CD14-positive monocyte (primary cell): ENCODE data around the gene UROD. TPM values are rescaled to one million over a fixed set of nuclear protein-coding genes. Genes with fewer than 3 reads are reported as not detected.

ENCODE experiments used
- DNase-seq, 3 donors: peaks; one replicate each; pipeline ENCODE4 v3.0.0-alpha.2; 2011 to 2022
- H2AFZ ChIP-seq: 2 replicates; pipeline ENCODE4 v1.6.0; 2012; ENCODE audit warnings: mild to moderate bottlenecking, low read depth, low read length, inconsistent platforms; ENCODE audit not compliant: insufficient read depth, poor library complexity, severe bottlenecking
- H3K27ac ChIP-seq, 2 donors: 1 replicate in 1 of 2; 2 replicates in 1 of 2; pipeline ENCODE4 v1.5.1; 2012 to 2013; ENCODE audit warnings: low read length in 2 of 2, control low read depth in 1 of 2, inconsistent platforms in 1 of 2, low read depth in 1 of 2, mild to moderate bottlenecking in 1 of 2
- H3K27me3 ChIP-seq, 2 donors: one replicate each; pipeline versions ENCODE4 v1.6.0 to v1.6.1; 2011 to 2013; ENCODE audit warnings: low read length in 2 of 2; ENCODE audit not compliant: control insufficient read depth in 2 of 2, insufficient read depth in 2 of 2
- H3K36me3 ChIP-seq, 2 donors: replicated peaks in 1 of 2; 1 replicate in 1 of 2; 2 replicates in 1 of 2; pipeline versions ENCODE4 v1.5.1 to v1.6.1; 2012 to 2013; ENCODE audit warnings: low read length in 2 of 2, control low read depth in 1 of 2, inconsistent platforms in 1 of 2, mild to moderate bottlenecking in 1 of 2; ENCODE audit not compliant: insufficient read depth in 2 of 2, control insufficient read depth in 1 of 2
- H3K4me1 ChIP-seq, 2 donors: 1 replicate in 1 of 2; 2 replicates in 1 of 2; pipeline versions ENCODE4 v1.5.1 to v1.6.1; 2012 to 2013; ENCODE audit warnings: low read length in 2 of 2, control low read depth in 1 of 2, inconsistent platforms in 1 of 2, mild to moderate bottlenecking in 1 of 2, moderate library complexity in 1 of 2; ENCODE audit not compliant: insufficient read depth in 2 of 2, control insufficient read depth in 1 of 2
- H3K4me2 ChIP-seq: replicated peaks from 2 replicates; pipeline ENCODE3; 2012; ENCODE audit warnings: low read length, moderate library complexity, mild to moderate bottlenecking; ENCODE audit not compliant: poor library complexity, severe bottlenecking; ENCODE audit errors: extremely low read depth
- H3K4me3 ChIP-seq, 3 experiments: fragments of 200-600 bp in 1 of 3; sonication (generic) in 1 of 3; replicated peaks in 1 of 3; 1 replicate in 2 of 3; 2 replicates in 1 of 3; pipeline ENCODE4 v1.5.1; 2011 to 2013; ENCODE audit warnings: low read length in 3 of 3, mild to moderate bottlenecking in 3 of 3, control low read depth in 2 of 3, low read depth in 2 of 3, inconsistent platforms in 1 of 3, moderate library complexity in 1 of 3
- H3K79me2 ChIP-seq: 2 replicates; pipeline ENCODE4 v1.6.0; 2012; ENCODE audit warnings: mild to moderate bottlenecking, control low read depth, inconsistent platforms, low read length, moderate library complexity; ENCODE audit not compliant: insufficient read depth
- H3K9ac ChIP-seq: 2 replicates; pipeline ENCODE4 v1.6.0; 2017; ENCODE audit warnings: low read length, mild to moderate bottlenecking; ENCODE audit not compliant: insufficient read depth, poor library complexity, severe bottlenecking
- H3K9me3 ChIP-seq, 2 donors: replicated peaks in 1 of 2; 1 replicate in 1 of 2; 2 replicates in 1 of 2; pipeline versions ENCODE4 v1.5.1 to v1.6.1; 2012 to 2013; ENCODE audit warnings: low read length in 2 of 2, control low read depth in 1 of 2; ENCODE audit not compliant: control insufficient read depth in 1 of 2, insufficient read depth in 1 of 2
- H4K20me1 ChIP-seq: 2 replicates; pipeline ENCODE4 v1.6.0; 2012; ENCODE audit warnings: mild to moderate bottlenecking, low read length, control low read depth, moderate library complexity; ENCODE audit not compliant: insufficient read depth
- H3K27ac Mint-ChIP-seq, 7 donors: one replicate each; pipeline ENCODE4 v1.8.0; 2020; ENCODE audit warnings: mild to moderate bottlenecking in 7 of 7, mixed read lengths in 7 of 7, moderate library complexity in 6 of 7, inconsistent platforms in 2 of 7
- H3K27me3 Mint-ChIP-seq, 3 donors: one replicate each; pipeline ENCODE4 v1.8.0; 2021 to 2022; ENCODE audit warnings: low read depth in 3 of 3, mild to moderate bottlenecking in 3 of 3, mixed read lengths in 3 of 3, moderate library complexity in 3 of 3, inconsistent platforms in 1 of 3
- H3K36me3 Mint-ChIP-seq, 2 donors: one replicate each; pipeline ENCODE4 v1.8.0; 2020; ENCODE audit warnings: mixed read lengths in 2 of 2, inconsistent platforms in 1 of 2, mild to moderate bottlenecking in 1 of 2
- H3K4me1 Mint-ChIP-seq: one replicate; pipeline ENCODE4 v1.8.0; 2020; ENCODE audit warnings: mild to moderate bottlenecking, mixed read lengths
- H3K4me3 Mint-ChIP-seq, 2 donors: one replicate each; pipeline ENCODE4 v1.8.0; 2020; ENCODE audit warnings: mild to moderate bottlenecking in 2 of 2, mixed read lengths in 2 of 2, moderate library complexity in 1 of 2
- H3K9me3 Mint-ChIP-seq, 7 donors: one replicate each; pipeline ENCODE4 v1.8.0; 2020 to 2022; ENCODE audit warnings: mixed read lengths in 7 of 7, mild to moderate bottlenecking in 6 of 7, moderate library complexity in 6 of 7, inconsistent platforms in 2 of 7
- WGBS: methylation state at CpG from one replicate; pipeline ENCODE4 v1.1.5; 2013; ENCODE audit warnings: missing lambda C conversion rate; ENCODE audit not compliant: insufficient coverage; 5-methylcytosine and 5-hydroxymethylcytosine counted together
- intact Hi-C, 2 donors: fragments of 100-400 bp; cut with micrococcal nuclease; formaldehyde crosslinking; loops; one replicate each; pipeline versions ENCODE4 v1.15.0 to v1.15.1; 2023
- polyA plus RNA-seq, 3 donors: library from polyadenylated mRNA; depleted of rRNA in 1 of 3; unstranded in 2 of 3; stranded (reverse) in 1 of 3; fragments of 300-500 nt in 2 of 3; fragments of >200 nt in 1 of 3; fragmentation: Illumina TruSeq in 2 of 3; gene quantifications; 1 replicate in 2 of 3; 2 replicates in 1 of 3; pipeline ENCODE4 v1.2.3, GENCODE V29; 2012 to 2021
- TF ChIP-seq, protein P1 (sequence below): fragments of 200-600 bp; IDR thresholded peaks from one replicate; pipeline ENCODE4 v1.8.0; 2022; ENCODE audit warnings: antibody characterized with exemption, mild to moderate bottlenecking

Gene UROD
- polyA plus RNA-seq, 3 donors: 98.2 to 115 (median 108) TPM

DNA sequence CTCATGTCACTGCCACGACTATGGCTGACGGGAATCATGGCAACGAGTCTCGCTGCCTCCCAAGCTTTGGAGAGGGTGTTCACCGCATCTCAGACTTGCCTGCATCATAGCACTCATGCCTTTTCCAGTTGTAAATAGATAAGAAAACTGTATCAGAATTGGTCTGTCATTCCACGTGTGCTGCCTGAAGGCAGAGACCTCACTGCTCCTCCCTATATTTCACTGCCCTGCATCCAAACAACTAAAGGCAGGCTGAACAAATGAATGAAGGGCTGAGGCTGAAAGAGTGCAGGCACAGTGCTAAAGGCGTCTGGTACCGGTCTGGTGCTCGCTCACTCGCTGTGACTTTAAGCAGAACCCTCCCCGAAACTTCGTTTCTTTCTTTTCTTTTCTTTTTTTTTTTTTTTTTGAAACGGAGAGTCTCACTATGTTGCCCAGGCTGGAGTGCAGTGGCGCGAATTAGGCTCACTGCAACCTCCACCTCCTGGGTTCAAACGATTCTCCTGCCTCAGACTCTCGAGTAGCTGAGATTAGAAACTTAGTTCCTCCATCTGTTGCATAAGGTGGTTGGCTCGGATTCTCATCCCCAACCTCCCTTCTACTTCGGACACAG lies 26.2 kb upstream of the UROD start:
- peak overlapping the region; percentile 59 for H3K9ac ChIP-seq
- H2AFZ ChIP-seq: peak overlapping the region; percentile 79
- no peaks in the 10 kb centered on the region for H3K27me3 Mint-ChIP-seq
- H3K36me3 ChIP-seq: peaks cover 1 to 6% of the 10 kb centered on the region in 2 donors
- TF ChIP-seq, protein P1, sequence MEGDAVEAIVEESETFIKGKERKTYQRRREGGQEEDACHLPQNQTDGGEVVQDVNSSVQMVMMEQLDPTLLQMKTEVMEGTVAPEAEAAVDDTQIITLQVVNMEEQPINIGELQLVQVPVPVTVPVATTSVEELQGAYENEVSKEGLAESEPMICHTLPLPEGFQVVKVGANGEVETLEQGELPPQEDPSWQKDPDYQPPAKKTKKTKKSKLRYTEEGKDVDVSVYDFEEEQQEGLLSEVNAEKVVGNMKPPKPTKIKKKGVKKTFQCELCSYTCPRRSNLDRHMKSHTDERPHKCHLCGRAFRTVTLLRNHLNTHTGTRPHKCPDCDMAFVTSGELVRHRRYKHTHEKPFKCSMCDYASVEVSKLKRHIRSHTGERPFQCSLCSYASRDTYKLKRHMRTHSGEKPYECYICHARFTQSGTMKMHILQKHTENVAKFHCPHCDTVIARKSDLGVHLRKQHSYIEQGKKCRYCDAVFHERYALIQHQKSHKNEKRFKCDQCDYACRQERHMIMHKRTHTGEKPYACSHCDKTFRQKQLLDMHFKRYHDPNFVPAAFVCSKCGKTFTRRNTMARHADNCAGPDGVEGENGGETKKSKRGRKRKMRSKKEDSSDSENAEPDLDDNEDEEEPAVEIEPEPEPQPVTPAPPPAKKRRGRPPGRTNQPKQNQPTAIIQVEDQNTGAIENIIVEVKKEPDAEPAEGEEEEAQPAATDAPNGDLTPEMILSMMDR: no peak
- H3K9me3 Mint-ChIP-seq: peaks cover 0 to 2% (median 0%) of the 10 kb centered on the region in 7 donors
- H3K4me3 Mint-ChIP-seq: peak overlapping the region; percentile 98
- peak overlapping the region; percentile 53 to 78 (median 63) for H3K4me3 ChIP-seq
- DNase-seq: no peak
- H3K36me3 Mint-ChIP-seq: peaks cover 5 to 7% of the 10 kb centered on the region in 2 donors
- H3K4me1 Mint-ChIP-seq: peaks cover 16% of the 10 kb centered on the region
- peak overlapping the region; percentile 89 to 98 (median 94) for H3K27ac Mint-ChIP-seq
- no peaks in the 10 kb centered on the region for H4K20me1 ChIP-seq
- H3K27ac ChIP-seq: peak overlapping the region; percentile 65 to 78
- peak overlapping the region; percentile 82 for H3K4me2 ChIP-seq
- H3K79me2 ChIP-seq: peaks cover 12% of the 10 kb centered on the region
- intact Hi-C loops: loop anchor here (2.0 to 10.0 kb wide), 2 partner anchors 27 to 211 kb away; partner anchors contain the start of genes RPS8 (in 1 of the 2) and UROD (in 1 of the 2)
- WGBS: 11% methylated on average over 12 of the region's 19 CpGs
- H3K4me1 ChIP-seq: peaks cover 14 to 21% of the 10 kb centered on the region in 2 donors
- H3K27me3 ChIP-seq: no peaks in the 10 kb centered on the region
- H3K9me3 ChIP-seq: no peaks in the 10 kb centered on the region

DNA sequence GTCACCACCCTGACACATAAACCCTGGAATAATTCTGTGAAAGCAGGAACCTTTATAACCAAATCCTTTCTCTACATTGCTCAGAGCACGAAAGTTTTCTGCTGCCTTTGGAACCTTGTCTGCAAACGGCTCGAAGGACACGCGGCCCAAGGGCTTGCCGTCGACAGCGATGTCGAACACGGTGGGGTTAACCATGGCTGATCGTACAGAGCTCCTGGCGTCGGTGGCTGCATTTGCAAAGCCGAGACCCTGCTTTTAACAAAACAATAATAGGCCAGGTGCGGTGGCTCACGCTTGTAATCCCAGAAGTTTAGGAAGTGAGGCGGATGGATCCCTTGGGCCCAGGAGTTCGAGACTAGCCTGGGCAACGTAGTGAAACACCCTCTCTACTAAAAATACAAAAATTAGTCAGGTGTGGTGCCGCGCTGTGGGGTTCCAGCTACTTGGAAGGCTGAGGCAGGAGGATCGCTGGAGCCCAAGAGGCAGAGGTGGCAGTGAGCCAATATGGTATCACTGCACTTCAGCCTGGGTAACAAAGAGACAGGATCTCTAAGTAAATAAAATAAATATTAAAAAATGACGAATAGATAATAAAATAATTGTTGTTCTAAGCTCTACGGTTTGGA lies 23.4 kb upstream of the UROD start:
- Histone ChIP-seq H3K9ac (no peak overlapping the region), H2AFZ (no peak overlapping the region), H3K79me2 (peaks cover 8% of the 10 kb centered on the region), H3K9me3 (no peaks in the 10 kb centered on the region), H4K20me1 (no peaks in the 10 kb centered on the region), H3K36me3 (no peaks in the 10 kb centered on the region), H3K4me1 (peaks cover 14 to 21% of the 10 kb centered on the region in 2 donors), H3K4me3 (no peak overlapping the region), H3K27ac (no peak overlapping the region), H3K27me3 (no peaks in the 10 kb centered on the region), H3K4me2 (no peak overlapping the region)
- intact Hi-C loops: loop anchor here in 1 of 2 donors (10.0 kb wide), 1 partner anchor 214 kb away; the partner anchor contains the start of gene RPS8
- no peaks in the 10 kb centered on the region for H3K36me3 Mint-ChIP-seq
- TF ChIP-seq, protein P1: no peak
- no peak overlapping the region for H3K4me3 Mint-ChIP-seq
- H3K27ac Mint-ChIP-seq: no peak overlapping the region
- peaks cover 16% of the 10 kb centered on the region for H3K4me1 Mint-ChIP-seq
- H3K9me3 Mint-ChIP-seq: peaks cover 0 to 2% (median 0%) of the 10 kb centered on the region in 7 donors
- WGBS: 99% methylated on average over 16 of the region's 24 CpGs
- DNase-seq: no peak
- peaks cover 0 to 2% (median 0%) of the 10 kb centered on the region in 3 donors for H3K27me3 Mint-ChIP-seq
